ENCODE measurements around the gene TMEM91. TPM values are rescaled to one million over a fixed set of nuclear protein-coding genes. Genes with fewer than 3 reads are reported as not detected.
A peak's percentile ranks its signal among the peaks of the same experiment; 100 is the strongest.

TMEM91 gene
- total and polyA plus RNA-seq, 2 of the 13 experiments (the other 11 are each of a cell fraction or from before 2014, with no cell fraction given), result 6.3 to 10.3 TPM

DNA sequence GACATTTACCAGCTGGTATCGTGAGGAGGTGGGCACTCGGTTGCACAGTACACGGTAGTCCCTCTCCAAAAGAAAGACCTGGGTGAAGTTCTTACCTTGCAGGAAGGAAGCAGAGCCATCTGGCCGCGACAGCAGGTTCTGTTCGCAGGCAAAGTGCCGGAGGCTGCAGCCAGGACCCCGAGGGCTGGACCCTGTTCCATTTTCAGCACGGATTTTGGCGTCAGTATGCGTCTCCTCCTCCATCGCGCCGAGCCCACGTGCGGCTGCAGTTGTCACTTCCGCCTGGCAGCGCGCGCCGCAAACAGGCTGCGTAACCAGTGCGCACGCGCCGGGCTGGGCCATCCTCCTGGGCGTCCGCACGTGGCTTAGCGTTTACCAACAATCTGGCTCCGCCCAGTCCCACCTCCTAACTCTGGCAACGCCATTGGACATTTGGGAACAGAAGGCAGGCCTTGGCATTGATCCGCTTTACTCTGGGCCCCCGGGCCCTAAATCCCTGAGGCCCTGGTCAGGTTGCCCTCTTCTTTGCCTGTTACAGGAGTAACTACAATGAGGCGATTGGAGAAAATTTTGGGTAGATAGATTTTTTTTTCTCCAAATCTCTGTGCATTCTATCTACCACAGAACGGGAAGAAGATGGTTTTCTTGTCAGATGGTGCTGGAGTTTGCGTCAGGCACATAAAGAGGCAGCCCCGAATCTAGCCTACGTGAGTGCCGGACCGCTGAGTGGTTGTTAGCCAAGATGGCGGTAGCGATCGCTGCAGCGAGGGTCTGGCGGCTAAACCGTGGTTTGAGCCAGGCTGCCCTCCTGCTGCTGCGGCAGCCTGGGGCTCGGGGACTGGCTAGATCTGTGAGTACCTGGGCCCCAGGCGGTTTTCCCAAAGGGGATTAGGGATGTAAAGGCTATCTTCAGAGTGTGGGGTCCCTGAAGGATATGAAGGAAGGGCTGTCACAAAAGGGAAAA lies 21.0 kb downstream of the TMEM91 start, which contains the start of the genes BCKDHA and EXOSC5 (continued):
- TF ChIP-seq ZNF724P (CRISPR knock-in tag; IDR thresholded peaks at IDR 0.05; ENCODE audit: borderline replicate concordance), result peak; percentile 86; the same call in 1 of the 2 replicates
- TF ChIP-seq MYC (CRISPR knock-in tag; IDR thresholded peaks at IDR 0.05; ENCODE audit: borderline replicate concordance), result peak; percentile 100
- TF ChIP-seq NR2F6 (IDR thresholded peaks at IDR 0.05), result no peak
- TF ChIP-seq NR2F6 (CRISPR knock-in tag; IDR thresholded peaks at IDR 0.05), result peak; percentile 10; the same call in 1 of the 2 replicates
- no peak for TF ChIP-seq ZBTB20 (CRISPR knock-in tag; IDR thresholded peaks at IDR 0.05; ENCODE audit: borderline replicate concordance, low read depth)
- no peak for TF ChIP-seq HMG20A (CRISPR knock-in tag; IDR thresholded peaks at IDR 0.05; ENCODE audit: borderline replicate concordance)
- TF ChIP-seq NFE2L1 (CRISPR knock-in tag; IDR thresholded peaks at IDR 0.05; ENCODE audit: borderline replicate concordance), result no peak
- TF ChIP-seq, protein P1, sequence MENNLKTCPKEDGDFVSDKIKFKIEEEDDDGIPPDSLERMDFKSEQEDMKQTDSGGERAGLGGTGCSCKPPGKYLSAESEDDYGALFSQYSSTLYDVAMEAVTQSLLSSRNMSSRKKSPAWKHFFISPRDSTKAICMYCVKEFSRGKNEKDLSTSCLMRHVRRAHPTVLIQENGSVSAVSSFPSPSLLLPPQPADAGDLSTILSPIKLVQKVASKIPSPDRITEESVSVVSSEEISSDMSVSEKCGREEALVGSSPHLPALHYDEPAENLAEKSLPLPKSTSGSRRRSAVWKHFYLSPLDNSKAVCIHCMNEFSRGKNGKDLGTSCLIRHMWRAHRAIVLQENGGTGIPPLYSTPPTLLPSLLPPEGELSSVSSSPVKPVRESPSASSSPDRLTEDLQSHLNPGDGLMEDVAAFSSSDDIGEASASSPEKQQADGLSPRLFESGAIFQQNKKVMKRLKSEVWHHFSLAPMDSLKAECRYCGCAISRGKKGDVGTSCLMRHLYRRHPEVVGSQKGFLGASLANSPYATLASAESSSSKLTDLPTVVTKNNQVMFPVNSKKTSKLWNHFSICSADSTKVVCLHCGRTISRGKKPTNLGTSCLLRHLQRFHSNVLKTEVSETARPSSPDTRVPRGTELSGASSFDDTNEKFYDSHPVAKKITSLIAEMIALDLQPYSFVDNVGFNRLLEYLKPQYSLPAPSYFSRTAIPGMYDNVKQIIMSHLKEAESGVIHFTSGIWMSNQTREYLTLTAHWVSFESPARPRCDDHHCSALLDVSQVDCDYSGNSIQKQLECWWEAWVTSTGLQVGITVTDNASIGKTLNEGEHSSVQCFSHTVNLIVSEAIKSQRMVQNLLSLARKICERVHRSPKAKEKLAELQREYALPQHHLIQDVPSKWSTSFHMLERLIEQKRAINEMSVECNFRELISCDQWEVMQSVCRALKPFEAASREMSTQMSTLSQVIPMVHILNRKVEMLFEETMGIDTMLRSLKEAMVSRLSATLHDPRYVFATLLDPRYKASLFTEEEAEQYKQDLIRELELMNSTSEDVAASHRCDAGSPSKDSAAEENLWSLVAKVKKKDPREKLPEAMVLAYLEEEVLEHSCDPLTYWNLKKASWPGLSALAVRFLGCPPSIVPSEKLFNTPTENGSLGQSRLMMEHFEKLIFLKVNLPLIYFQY (CRISPR knock-in tag; IDR thresholded peaks at IDR 0.05; ENCODE audit: borderline replicate concordance), result no peak
- TF ChIP-seq, protein P2, sequence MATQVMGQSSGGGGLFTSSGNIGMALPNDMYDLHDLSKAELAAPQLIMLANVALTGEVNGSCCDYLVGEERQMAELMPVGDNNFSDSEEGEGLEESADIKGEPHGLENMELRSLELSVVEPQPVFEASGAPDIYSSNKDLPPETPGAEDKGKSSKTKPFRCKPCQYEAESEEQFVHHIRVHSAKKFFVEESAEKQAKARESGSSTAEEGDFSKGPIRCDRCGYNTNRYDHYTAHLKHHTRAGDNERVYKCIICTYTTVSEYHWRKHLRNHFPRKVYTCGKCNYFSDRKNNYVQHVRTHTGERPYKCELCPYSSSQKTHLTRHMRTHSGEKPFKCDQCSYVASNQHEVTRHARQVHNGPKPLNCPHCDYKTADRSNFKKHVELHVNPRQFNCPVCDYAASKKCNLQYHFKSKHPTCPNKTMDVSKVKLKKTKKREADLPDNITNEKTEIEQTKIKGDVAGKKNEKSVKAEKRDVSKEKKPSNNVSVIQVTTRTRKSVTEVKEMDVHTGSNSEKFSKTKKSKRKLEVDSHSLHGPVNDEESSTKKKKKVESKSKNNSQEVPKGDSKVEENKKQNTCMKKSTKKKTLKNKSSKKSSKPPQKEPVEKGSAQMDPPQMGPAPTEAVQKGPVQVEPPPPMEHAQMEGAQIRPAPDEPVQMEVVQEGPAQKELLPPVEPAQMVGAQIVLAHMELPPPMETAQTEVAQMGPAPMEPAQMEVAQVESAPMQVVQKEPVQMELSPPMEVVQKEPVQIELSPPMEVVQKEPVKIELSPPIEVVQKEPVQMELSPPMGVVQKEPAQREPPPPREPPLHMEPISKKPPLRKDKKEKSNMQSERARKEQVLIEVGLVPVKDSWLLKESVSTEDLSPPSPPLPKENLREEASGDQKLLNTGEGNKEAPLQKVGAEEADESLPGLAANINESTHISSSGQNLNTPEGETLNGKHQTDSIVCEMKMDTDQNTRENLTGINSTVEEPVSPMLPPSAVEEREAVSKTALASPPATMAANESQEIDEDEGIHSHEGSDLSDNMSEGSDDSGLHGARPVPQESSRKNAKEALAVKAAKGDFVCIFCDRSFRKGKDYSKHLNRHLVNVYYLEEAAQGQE (IDR thresholded peaks at IDR 0.05; ENCODE audit: borderline replicate concordance in 1 of 2, low read depth in 1 of 2, low read length in 2 of 2), result no peak; a peak in 1 of 4 replicates
- TF ChIP-seq, protein P3, sequence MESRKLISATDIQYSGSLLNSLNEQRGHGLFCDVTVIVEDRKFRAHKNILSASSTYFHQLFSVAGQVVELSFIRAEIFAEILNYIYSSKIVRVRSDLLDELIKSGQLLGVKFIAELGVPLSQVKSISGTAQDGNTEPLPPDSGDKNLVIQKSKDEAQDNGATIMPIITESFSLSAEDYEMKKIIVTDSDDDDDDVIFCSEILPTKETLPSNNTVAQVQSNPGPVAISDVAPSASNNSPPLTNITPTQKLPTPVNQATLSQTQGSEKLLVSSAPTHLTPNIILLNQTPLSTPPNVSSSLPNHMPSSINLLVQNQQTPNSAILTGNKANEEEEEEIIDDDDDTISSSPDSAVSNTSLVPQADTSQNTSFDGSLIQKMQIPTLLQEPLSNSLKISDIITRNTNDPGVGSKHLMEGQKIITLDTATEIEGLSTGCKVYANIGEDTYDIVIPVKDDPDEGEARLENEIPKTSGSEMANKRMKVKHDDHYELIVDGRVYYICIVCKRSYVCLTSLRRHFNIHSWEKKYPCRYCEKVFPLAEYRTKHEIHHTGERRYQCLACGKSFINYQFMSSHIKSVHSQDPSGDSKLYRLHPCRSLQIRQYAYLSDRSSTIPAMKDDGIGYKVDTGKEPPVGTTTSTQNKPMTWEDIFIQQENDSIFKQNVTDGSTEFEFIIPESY (CRISPR knock-in tag; IDR thresholded peaks at IDR 0.05), result no peak
- 0 out of 2 replicates have a peak, but pooled peaks have one; percentile 68 for TF ChIP-seq KLF13 (CRISPR knock-in tag; IDR thresholded peaks at IDR 0.05)
- TF ChIP-seq ZNF496 (CRISPR knock-in tag; IDR thresholded peaks at IDR 0.05; ENCODE audit: insufficient replicate concordance), result no peak
- TF ChIP-seq KLF15 (CRISPR knock-in tag; IDR thresholded peaks at IDR 0.05; ENCODE audit: borderline replicate concordance), result no peak
- TF ChIP-seq, protein P4, sequence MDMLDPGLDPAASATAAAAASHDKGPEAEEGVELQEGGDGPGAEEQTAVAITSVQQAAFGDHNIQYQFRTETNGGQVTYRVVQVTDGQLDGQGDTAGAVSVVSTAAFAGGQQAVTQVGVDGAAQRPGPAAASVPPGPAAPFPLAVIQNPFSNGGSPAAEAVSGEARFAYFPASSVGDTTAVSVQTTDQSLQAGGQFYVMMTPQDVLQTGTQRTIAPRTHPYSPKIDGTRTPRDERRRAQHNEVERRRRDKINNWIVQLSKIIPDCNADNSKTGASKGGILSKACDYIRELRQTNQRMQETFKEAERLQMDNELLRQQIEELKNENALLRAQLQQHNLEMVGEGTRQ (IDR thresholded peaks at IDR 0.05; ENCODE audit: low read depth, low read length), result peak; percentile 77
- TF ChIP-seq, protein P4 (CRISPR knock-in tag; IDR thresholded peaks at IDR 0.05; ENCODE audit: borderline replicate concordance), result peak; percentile 86; the same call in 1 of the 2 replicates

Measured in HepG2 (cell line).